ENCODE data around the gene TSPAN18.

GRCh38 chr11:44771841-44772240 is 45.1 kb downstream of the TSPAN18 start:
- TF ChIP-seq POLR2AphosphoS5 (IDR thresholded peaks at IDR 0.05; ENCODE audit: low read length) (no peak), CTCF (IDR thresholded peaks at IDR 0.05 in 2 of 3, conservative IDR thresholded peaks at IDR 0.05 in 1 of 3; ENCODE audit: control insufficient read depth in 2 of 3, extremely low read depth in 1 of 3, insufficient read depth in 1 of 3, low read depth in 3 of 3, low read length in 3 of 3) (no peak), E4F1 (IDR thresholded peaks at IDR 0.05; ENCODE audit: borderline replicate concordance, partially characterized antibody) (no peak)
